ENCODE results near the gene KCTD2. TPM values are rescaled to one million over a fixed set of nuclear protein-coding genes. Genes with fewer than 3 reads are reported as not detected.
A peak's percentile ranks its signal among the peaks of the same experiment; 100 is the strongest.

The KCTD2 gene
- total RNA-seq, 2 experiments from 2014 or later = 20.6 to 23.3 TPM

GRCh38 chr17:75008373-75008772 is 38.7 kb upstream of the KCTD2 start:
- POLR2A ChIA-PET = no interaction called here
- DNase-seq = no peak
- CTCF ChIA-PET = interaction anchor here (1.0 to 4.1 kb wide), 2 partner anchors 47 to 50 kb away, joined by 5 to 24 read pairs; no protein-coding TSS in a partner anchor

GRCh38 chr17:75009139-75009724 is 37.8 kb upstream of the KCTD2 start:
- DNase-seq = no peak
- Mint-ChIP-seq H3K9me3 (no peaks in the 10 kb centered on the region), H3K36me3 (peaks cover 4% of the 10 kb centered on the region), H3K27ac (no peak overlapping the region), H3K4me3 (no peak overlapping the region), H3K4me1 (ENCODE audit: low read depth) (peaks cover 24% of the 10 kb centered on the region), H3K27me3 (no peaks in the 10 kb centered on the region)
- intact Hi-C loops (cut with micrococcal nuclease) = no loop called here
- POLR2A ChIA-PET = no interaction called here
- CTCF ChIA-PET = interaction anchor here (1.0 to 5.6 kb wide), 2 partner anchors 48 to 51 kb away, joined by 5 to 86 read pairs; no protein-coding TSS in a partner anchor

More at GRCh38 chr17:75008373-75008772, 38.7 kb upstream of the KCTD2 start:
- no peaks in the 10 kb centered on the region for H3K9me3 Mint-ChIP-seq
- no peak overlapping the region for H3K27ac Mint-ChIP-seq
- peaks cover 17% of the 10 kb centered on the region for H3K4me1 Mint-ChIP-seq (ENCODE audit: low read depth)
- H3K36me3 Mint-ChIP-seq = peaks cover 2% of the 10 kb centered on the region
- H3K27me3 Mint-ChIP-seq = no peaks in the 10 kb centered on the region
- no peak overlapping the region for H3K4me3 Mint-ChIP-seq
- intact Hi-C loops (cut with micrococcal nuclease) = no loop called here

GRCh38 chr17:75010683-75011400 is 36.2 kb upstream of the KCTD2 start:
- intact Hi-C loops (cut with micrococcal nuclease) = loop anchor here (5.0 kb wide), 2 partner anchors 36 to 49 kb away; partner anchors contain the start of genes ATP5PD and KCTD2
- CTCF ChIA-PET = interaction anchor here (0.8 to 5.6 kb wide), 12 partner anchors 9 to 193 kb away, joined by 3 to 86 read pairs (median 4); partner anchors contain the start of gene NT5C
- peak overlapping the region; percentile 37 for H3K4me3 Mint-ChIP-seq
- peaks cover 31% of the 10 kb centered on the region for H3K4me1 Mint-ChIP-seq (ENCODE audit: low read depth)
- H3K9me3 Mint-ChIP-seq = no peaks in the 10 kb centered on the region
- H3K36me3 Mint-ChIP-seq = peaks cover 8% of the 10 kb centered on the region
- no peaks in the 10 kb centered on the region for H3K27me3 Mint-ChIP-seq
- peak; percentile 42 for DNase-seq
- POLR2A ChIA-PET = interaction anchor here (1.9 kb wide), 2 partner anchors 78 to 144 kb away, joined by 5 to 6 read pairs; partner anchors contain the start of gene JPT1
- H3K27ac Mint-ChIP-seq = no peak overlapping the region

- Mint-ChIP-seq H3K27ac (no peak overlapping the region), H3K36me3 (peaks cover 12% of the 10 kb centered on the region), H3K9me3 (no peaks in the 10 kb centered on the region), H3K27me3 (no peaks in the 10 kb centered on the region), H3K4me1 (ENCODE audit: low read depth) (peaks cover 31% of the 10 kb centered on the region), H3K4me3 (peak overlapping the region; percentile 98)
- intact Hi-C loops (cut with micrococcal nuclease) = loop anchor here (2.0 to 5.0 kb wide), 4 partner anchors 21 to 49 kb away; partner anchors contain the start of genes ATP5PD and KCTD2
- ChIA-PET CTCF (interaction anchor here (0.8 to 5.6 kb wide), 21 partner anchors 8 to 228 kb away, joined by 3 to 86 read pairs (median 4); partner anchors contain the start of genes CDR2L, HID1 and NT5C), POLR2A (interaction anchor here (0.9 to 2.3 kb wide), 10 partner anchors 12 to 261 kb away, joined by 3 to 19 read pairs (median 6); partner anchors contain the start of genes ATP5PD, CDR2L, FDXR and JPT1)
- DNase-seq = no peak
These were observed 35.5 kb upstream of the KCTD2 start for GRCh38 chr17:75011401-75012095.

GRCh38 chr17:75012096-75012345 is 35.0 kb upstream of the KCTD2 start:
- peak overlapping the region; percentile 82 for H3K27ac Mint-ChIP-seq
- H3K4me3 Mint-ChIP-seq = peak overlapping the region; percentile 98
- ChIA-PET POLR2A (interaction anchor here (0.7 to 2.3 kb wide), 16 partner anchors 8 to 262 kb away, joined by 3 to 19 read pairs (median 5); partner anchors contain the start of genes ATP5PD, CDR2L, FDXR and JPT1), CTCF (interaction anchor here (0.8 to 5.6 kb wide), 24 partner anchors 8 to 621 kb away, joined by 3 to 86 read pairs (median 4); partner anchors contain the start of genes CDR2L, HID1, NT5C and SMIM5)
- H3K9me3 Mint-ChIP-seq = no peaks in the 10 kb centered on the region
- DNase-seq = no peak
- peaks cover 15% of the 10 kb centered on the region for H3K36me3 Mint-ChIP-seq
- intact Hi-C loops (cut with micrococcal nuclease) = loop anchor here (2.0 to 5.0 kb wide), 4 partner anchors 21 to 50 kb away; partner anchors contain the start of genes ATP5PD and KCTD2
- H3K27me3 Mint-ChIP-seq = no peaks in the 10 kb centered on the region
- peaks cover 31% of the 10 kb centered on the region for H3K4me1 Mint-ChIP-seq (ENCODE audit: low read depth)

- CTCF ChIA-PET = interaction anchor here (0.6 to 5.6 kb wide), 34 partner anchors 11 to 621 kb away, joined by 3 to 86 read pairs (median 4); partner anchors contain the start of genes CDR2L, HID1, JPT1 and NT5C
These were observed 34.5 kb upstream of the KCTD2 start, which contains the start of gene MRPL58 for GRCh38 chr17:75012346-75013091. Gene MRPL58 (plus strand): TSS chr17:75012670. CDS start chr17:75012687, 17 bp downstream.

GRCh38 chr17:75013092-75013559 is 33.9 kb upstream of the KCTD2 start:
- no peak for DNase-seq
- H3K9me3 Mint-ChIP-seq = no peaks in the 10 kb centered on the region
- H3K4me3 Mint-ChIP-seq = peak overlapping the region; percentile 98
- H3K27ac Mint-ChIP-seq = peak overlapping the region; percentile 82
- intact Hi-C loops (cut with micrococcal nuclease) = loop anchor here (2.0 to 5.0 kb wide), 4 partner anchors 20 to 51 kb away; partner anchors contain the start of genes ATP5PD and KCTD2
- H3K4me1 Mint-ChIP-seq (ENCODE audit: low read depth) = peaks cover 31% of the 10 kb centered on the region
- peaks cover 18% of the 10 kb centered on the region for H3K36me3 Mint-ChIP-seq
- ChIA-PET CTCF (interaction anchor here (0.7 to 5.6 kb wide), 27 partner anchors 11 to 620 kb away, joined by 3 to 86 read pairs (median 4); partner anchors contain the start of genes CDR2L, HID1, JPT1 and RAB37), POLR2A (interaction anchor here (0.7 to 2.3 kb wide), 15 partner anchors 9 to 263 kb away, joined by 3 to 19 read pairs (median 5); partner anchors contain the start of genes ATP5PD, CDR2L, FDXR and GGA3)
- no peaks in the 10 kb centered on the region for H3K27me3 Mint-ChIP-seq

More at GRCh38 chr17:75012346-75013091, 34.5 kb upstream of the KCTD2 start, which contains the start of gene MRPL58:
- Mint-ChIP-seq H3K9me3 (no peaks in the 10 kb centered on the region), H3K36me3 (peaks cover 15% of the 10 kb centered on the region), H3K4me3 (peak within 1 kb of the TSS; percentile 98), H3K27ac (peak within 1 kb of the TSS; percentile 82), H3K4me1 (ENCODE audit: low read depth) (peaks cover 31% of the 10 kb centered on the region), H3K27me3 (no peaks in the 10 kb centered on the region)
- DNase-seq = peak; percentile 90
- intact Hi-C loops (cut with micrococcal nuclease) = loop anchor here (2.0 to 5.0 kb wide), 4 partner anchors 20 to 50 kb away; partner anchors contain the start of genes ATP5PD and KCTD2
- POLR2A ChIA-PET = interaction anchor here (0.7 to 2.3 kb wide), 20 partner anchors 9 to 262 kb away, joined by 3 to 19 read pairs (median 5); partner anchors contain the start of genes ATP5PD, CDR2L, FDXR and GGA3

GRCh38 chr17:75019146-75019545 is 27.9 kb upstream of the KCTD2 start:
- no peaks in the 10 kb centered on the region for H3K9me3 Mint-ChIP-seq
- ChIA-PET CTCF (interaction anchor here (0.6 to 1.7 kb wide), 3 partner anchors 8 to 95 kb away, joined by 3 to 4 read pairs (median 3); no protein-coding TSS in a partner anchor), POLR2A (interaction anchor here (0.8 to 0.9 kb wide), 2 partner anchors 16 to 17 kb away, joined by 3 read pairs; no protein-coding TSS in a partner anchor)
- H3K4me3 Mint-ChIP-seq = no peak overlapping the region
- DNase-seq = no peak
- no peak overlapping the region for H3K27ac Mint-ChIP-seq
- intact Hi-C loops (cut with micrococcal nuclease) = no loop called here
- peaks cover 7% of the 10 kb centered on the region for H3K4me1 Mint-ChIP-seq (ENCODE audit: low read depth)
- peaks cover 36% of the 10 kb centered on the region for H3K36me3 Mint-ChIP-seq
- H3K27me3 Mint-ChIP-seq = no peaks in the 10 kb centered on the region

- ChIA-PET POLR2A (interaction anchor here (0.5 to 0.9 kb wide), 3 partner anchors 15 to 214 kb away, joined by 3 read pairs; no protein-coding TSS in a partner anchor), CTCF (interaction anchor here (0.6 to 1.7 kb wide), 3 partner anchors 8 to 94 kb away, joined by 3 to 4 read pairs (median 3); no protein-coding TSS in a partner anchor)
- Mint-ChIP-seq H3K36me3 (peaks cover 35% of the 10 kb centered on the region), H3K27ac (no peak overlapping the region), H3K27me3 (no peaks in the 10 kb centered on the region), H3K4me1 (ENCODE audit: low read depth) (peaks cover 8% of the 10 kb centered on the region), H3K9me3 (no peaks in the 10 kb centered on the region), H3K4me3 (no peak overlapping the region)
- intact Hi-C loops (cut with micrococcal nuclease) = no loop called here
- DNase-seq = no peak
These were observed 27.3 kb upstream of the KCTD2 start for GRCh38 chr17:75019710-75020109.

Measured in activated CD4-positive, alpha-beta memory T cell treated with anti-CD3 and anti-CD28 coated beads for 36 hours (primary cell).